Measurements from ENCODE around the gene FEN1.

FEN1 gene

DNA sequence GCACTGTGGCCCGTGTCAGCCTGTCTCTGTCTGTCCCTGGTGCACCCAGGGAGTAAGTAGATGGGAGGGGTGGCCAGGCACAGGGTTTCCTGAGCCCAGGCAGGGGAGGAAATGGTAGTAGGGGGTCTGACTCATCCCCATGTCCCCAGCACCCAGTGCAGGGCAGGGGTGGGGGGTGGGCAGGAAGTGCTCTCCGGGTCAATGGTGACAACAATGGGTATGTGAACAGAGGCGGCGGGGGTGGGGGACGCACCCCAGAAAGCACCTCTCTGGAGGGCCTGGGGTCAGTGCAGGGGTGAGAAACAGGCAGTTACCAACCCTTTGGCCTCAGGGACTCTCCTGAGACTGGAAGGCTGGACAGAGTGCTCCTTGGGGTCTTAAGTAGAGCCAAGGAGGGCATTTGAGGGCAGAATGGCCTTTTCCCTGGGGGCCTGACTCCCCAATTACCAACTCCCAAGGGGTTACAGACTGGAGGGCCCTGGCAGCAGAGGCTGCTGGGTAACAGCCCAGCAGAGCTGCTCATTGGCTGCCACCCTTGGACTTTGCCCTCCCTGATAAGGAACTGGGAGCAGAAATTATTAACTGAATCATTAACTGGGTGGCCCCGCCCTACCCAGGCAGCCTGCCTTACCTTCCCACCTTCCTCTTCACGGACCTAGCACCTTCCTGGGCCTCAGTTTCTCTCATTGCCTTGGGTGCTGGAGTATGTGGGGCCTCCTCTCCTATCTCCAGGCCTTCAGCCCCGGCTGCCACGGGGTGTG lies 36.1 kb upstream of the FEN1 start:
- peak; percentile 16 for DNase-seq (ENCODE audit: low spot score)

DNA sequence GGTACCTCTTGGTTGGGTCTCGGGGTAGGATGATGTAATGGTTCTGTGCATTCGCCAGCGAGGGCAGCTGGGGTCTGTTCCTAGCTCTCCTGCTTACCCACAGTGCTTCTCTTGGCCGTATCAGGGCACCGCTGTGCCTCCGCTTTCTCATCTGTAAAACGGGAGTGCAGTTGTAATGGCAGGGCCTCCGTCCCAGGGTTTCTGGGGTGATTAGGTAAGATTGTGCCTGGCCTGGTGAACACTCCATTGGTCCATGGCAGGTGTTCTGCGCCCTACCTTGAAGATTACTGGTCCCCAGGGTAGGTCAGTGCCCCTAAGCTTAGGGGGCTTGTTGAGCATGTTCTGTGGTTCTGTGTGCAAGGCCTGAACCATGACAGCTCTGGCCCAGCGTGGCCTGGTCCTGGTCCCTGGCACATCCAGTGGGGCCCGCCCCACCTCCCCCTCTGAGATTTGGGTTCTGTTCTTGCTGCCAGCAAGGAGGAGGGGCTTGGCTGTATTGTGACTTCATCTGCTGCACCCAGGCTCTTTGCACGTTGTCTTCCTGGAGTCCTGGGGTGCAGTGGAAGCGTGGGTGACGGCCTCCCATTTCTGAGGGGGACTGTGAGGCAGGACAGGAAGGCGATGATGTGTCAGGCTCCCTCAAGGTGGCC lies 35.4 kb upstream of the FEN1 start:
- no peak for DNase-seq (ENCODE audit: low spot score)

DNA sequence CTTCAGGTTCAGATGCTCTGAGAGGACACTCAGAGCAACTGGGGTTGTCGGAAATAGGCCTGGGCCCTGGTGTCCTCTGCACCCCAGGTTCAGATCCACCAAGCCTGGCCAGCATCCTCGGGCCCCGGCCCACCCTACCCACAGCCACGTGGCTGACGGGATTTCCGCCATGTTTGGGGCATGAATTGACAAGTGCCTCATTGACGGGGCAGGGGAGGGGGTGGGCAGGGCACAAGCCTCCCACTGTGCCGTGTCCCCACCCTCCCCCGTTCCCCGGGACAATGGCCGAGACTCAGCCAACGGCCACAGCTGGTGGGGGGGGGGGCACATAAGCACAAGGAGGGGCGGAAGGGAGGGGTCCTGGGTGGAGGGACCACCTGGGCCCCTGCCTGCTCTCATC lies 31.8 kb upstream of the FEN1 start:
- DNase-seq (ENCODE audit: low spot score): no peak

DNA sequence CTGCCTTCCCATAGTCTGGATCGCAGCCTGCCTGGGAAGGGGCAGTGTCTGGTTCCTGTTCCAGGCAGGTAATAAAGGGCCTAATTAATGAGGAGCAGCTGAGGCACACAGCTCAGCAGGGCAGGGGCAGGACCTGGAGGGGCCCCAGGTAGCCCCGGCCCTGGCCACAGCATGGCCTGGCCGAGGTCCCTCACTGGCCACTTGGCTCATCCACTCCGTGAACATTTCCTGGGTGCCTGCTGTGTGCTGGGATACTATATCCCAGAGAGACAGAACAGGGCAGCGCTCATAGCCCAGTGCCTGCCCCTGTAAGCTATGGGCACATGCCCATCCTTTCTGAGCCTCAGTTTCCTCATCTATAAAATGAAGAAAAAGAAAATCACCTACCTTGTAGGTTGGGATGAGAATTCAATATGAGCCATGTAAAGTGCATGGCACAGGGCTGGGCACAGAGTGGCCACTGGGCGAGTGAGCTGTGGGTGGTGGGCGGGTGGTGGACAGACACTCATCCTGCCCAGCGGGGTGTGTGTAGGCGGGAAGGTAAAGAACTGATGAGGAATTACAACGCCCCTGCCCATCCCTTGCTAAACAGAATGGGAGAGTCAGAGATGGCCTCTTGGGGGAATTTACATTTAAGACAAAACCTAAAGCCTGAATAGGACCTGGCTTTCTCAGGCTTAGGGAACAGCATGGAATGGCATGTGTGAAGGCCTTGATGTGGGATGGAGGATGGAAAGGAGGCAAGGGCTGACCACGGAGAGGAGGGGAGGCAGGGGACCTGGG lies 31.1 kb upstream of the FEN1 start:
- no peak for DNase-seq (ENCODE audit: low spot score)

DNA sequence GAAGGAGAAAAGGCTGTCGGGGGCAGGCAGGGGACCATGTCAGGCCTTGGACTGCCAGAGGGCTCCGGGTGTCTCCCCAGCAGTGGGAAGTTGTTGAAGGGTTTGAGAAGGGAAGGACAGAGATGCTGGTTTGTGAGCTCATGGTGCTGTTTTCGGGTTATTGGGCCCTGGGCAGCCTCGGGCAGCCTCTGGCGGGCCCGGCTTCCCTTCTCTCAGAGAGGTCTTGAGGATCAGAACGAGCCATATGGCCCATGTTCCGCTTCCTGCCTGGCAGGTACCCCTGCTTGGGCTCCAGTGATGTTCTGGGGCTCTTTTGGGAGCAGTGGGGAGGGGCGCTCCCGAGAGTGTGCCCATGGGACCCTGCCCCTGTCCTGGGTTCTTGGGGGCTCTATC lies 30.5 kb upstream of the FEN1 start:
- no peak for DNase-seq (ENCODE audit: low spot score)

DNA sequence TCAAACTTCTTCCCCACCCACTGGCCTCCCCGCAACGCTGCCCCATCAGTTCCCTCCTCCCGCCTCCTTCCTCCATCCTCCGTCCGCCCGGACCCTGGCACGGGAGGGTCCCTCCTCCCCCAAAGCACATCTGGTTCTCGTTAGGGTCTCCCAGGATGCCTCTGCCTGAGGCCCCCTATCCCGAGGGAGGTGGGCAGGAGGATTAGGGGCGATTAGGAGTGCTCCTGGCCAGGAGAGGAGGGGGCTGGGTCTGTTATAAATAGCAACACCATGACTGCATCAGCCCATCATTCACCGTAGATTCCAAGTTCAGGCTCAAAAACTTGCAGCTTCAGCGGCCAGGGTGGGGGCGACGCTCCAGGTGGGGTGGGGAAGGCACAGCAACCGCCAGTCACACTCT lies 29.9 kb upstream of the FEN1 start:
- no peak for DNase-seq (ENCODE audit: low spot score)

DNA sequence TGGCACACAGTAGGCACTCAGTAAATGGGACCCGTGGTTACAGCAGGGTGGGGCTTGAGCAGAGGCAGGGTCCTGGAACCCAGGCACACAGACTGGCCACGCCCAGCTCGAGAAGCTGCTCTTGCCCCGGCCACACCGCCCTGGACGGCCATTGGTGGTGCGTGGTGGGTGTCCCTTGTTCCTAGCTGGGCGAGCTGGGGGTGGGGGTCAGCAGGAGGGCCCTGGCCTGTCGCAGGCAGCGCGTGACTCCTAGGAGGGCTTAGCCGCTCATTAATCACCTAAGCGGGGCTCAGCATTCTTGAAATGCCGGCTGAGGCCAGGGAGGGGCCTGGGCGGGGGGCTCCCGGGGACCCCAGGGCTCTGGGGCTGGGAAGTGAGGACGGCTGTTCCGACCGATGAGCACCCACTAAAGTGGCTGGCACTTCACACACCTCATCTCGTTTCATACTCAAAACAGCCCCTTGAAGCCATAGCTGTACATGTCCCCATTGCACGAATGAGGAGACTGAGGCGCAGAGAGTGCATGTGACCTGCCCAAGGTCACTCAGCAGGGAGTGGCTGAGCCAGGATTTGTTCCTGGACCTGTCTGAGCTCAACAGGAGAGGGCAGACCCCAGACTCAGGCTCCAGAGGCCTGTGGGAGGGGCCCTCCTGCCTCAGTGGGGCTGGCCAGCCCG lies 28.6 kb upstream of the FEN1 start:
- no peak for DNase-seq (ENCODE audit: low spot score)

DNA sequence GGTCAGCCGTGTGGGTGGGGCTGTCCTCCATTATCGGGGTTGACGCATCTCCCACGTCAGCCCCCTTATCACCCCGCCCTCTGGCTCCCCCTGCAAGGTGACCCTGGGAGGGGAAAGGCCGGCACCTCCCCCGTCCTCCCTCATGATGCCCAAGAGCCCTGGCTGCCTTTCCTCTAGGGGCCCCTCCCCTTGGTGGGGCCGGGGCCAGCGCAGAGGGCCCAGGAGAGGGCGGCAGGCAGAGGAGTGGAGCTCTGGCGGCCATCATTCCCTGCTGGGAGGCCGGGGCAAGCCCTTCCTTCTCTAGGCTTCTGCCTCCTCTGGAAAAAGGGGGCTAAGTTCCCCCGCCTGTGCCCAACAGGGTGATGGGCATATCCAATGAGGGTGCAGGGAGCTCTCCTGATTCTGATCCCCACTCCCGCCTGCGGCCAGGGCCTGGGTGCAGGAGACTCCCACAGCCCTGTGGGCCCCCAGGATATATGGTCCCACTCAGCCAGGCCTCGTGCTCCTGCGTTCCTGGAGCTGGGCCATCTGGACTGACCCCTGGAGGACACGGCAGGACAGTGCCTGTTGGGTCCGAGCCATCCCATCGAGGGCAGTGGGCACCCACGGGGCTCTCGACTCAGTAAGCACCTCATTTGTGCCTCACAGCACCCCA lies 28.0 kb upstream of the FEN1 start:
- DNase-seq (ENCODE audit: low spot score): no peak

DNA sequence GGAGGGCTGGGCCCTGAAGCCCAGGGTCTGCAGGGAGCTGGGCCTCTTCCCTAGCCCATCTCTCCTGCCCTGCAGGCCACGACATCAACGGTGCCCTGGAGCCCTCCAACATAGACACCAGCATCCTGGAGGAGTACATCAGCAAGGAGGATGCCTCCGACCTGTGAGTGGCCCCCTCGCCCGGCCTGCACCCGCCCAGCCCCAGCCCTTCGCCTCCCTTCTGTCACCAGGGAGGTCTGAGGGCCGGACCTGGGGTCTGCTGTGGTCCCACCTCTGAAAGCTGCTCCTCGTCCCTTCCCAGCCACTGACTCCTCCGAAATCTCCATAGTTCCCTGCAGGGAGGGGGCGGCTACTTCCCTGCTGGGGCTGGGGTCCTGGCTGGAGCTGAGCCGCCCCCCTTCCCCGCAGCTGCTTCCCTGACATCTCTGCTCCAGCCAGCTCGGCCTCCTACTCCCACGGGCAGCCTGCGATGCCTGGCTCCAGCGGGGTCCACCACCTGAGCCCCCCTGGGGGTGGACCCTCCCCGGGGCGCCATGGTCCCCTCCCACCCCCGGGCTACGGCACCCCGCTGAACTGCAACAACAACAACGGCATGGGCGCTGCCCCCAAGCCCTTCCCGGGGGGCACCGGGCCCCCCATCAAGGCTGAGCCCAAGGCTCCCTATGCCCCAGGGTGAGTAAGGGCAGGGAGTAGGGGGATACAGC lies 27.0 kb upstream of the FEN1 start:
- DNase-seq (ENCODE audit: low spot score): no peak

DNA sequence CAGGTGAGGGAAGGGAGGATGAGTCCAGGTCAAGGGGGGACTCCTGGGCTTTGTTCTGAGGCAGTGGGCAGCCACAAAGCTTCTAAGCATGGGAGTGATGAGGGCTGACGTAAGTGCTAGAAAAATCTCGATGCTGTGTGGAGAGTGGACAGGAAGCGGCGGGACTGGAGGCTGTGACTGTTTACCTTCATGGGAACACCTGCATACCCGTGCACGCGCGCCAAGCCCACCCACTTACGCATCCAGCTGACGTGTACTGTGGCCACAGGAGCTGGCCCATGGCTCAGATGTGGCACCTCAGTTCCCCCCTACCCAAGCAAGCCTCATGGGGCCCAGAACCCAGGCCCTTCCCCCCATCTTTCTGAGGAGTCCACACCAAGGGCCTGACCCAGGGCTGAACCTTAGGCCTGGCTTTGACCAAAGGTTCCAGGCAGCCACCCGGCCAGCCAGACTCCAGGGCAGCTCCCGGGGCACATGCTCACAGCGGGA lies 26.3 kb upstream of the FEN1 start:
- no peak for DNase-seq (ENCODE audit: low spot score)

DNA sequence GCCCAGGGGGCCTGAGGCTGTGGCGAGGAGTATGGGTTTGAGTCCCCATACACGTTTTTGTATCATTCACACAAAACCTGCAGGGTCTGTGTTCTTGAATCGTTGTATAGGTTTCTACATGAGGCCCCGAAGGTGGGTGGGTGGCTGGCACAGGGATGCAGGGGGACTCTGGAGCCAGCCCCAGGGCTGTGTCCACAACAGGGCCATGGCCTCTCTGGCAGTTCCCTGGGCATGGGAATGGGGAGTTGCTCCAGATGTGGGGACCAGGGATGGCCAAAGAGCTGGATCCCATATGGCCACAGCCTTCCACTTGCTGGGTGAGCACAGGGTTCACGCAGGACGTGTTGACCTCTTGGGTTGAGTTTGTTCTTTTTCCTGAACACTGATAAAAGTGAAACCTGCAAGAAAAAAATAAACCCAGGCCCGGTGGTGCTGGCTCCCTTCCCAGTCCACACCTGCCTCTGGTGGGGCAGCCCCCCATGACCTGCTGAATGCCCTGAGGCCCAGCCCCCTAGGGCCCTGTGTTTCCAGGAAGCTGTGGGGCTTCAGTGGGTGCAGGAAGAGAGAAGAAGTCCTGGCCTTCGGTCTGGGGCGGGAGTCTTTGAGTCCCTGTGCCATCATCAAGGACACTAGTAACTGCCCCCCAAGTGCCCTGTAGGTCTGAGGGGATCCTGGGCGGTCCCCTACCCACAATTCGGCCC lies 24.2 kb upstream of the FEN1 start:
- DNase-seq (ENCODE audit: low spot score): no peak

DNA sequence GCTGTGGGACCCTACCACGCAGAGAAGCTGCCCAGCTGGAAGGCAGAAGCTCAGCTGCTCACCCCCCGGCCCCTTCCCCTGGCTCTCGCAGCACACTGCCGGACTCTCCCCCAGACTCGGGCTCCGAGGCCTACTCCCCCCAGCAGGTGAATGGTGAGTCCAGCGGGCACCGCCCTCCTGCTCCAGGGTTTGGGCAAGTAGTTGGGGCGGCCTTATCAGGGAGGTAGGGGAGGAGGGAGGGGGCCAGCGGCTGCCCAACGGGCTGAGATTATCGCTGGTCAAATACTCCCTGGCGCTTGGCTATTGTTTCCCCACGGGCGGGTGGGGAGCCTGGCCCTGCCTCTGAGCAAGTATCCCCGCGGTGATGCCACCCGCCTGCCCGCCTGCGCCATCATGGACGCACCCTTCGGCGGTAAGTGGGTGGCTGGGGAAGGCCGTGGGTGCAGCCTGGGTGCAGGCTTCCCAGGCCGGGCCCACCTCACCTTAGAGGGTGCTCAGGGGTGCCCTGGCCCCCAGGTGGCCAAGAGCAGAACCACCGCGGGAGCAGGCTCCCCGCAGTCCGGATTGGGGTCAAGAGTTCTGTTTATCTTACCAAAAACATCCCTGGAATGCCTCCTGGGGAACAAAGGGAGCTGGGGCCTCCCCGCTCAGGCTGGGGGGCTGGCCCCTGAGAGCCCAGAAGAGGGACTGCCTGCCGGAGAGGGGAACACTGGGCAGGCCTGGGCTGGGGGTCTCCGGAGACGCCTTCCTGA lies 23.4 kb upstream of the FEN1 start:
- no peak for DNase-seq (ENCODE audit: low spot score)

DNA sequence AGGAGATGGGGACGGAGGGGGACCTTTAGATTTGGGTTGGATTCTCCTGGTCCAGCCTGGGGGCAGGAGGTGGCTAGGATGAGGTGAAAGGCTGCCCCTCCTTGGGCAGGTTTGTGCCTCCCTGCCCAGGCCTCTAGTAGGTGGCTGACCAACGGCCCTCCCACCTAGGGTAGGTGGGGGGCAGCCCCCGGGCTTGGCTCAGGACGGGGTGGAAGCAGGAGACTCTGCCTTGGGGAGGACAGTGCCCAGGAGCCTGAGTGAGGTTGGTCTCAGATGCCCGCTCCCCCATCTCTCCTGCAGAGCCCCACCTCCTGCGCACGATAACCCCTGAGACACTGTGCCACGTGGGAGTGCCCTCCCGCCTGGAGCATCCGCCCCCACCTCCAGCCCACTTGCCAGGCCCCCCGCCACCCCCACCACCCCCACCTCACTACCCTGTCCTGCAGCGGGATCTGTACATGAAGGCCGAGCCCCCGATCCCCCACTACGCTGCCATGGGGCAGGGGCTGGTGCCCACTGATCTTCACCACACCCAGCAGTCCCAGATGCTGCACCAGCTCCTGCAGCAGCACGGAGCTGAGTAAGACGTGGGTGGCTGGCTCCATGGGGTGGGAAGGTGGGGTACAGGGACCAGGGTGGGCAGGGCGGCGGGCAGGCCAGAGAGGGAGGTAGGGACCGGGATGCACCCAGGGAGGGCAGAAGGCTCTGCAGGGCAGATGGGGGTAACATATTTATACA lies 22.6 kb upstream of the FEN1 start:
- no peak for DNase-seq (ENCODE audit: low spot score)

DNA sequence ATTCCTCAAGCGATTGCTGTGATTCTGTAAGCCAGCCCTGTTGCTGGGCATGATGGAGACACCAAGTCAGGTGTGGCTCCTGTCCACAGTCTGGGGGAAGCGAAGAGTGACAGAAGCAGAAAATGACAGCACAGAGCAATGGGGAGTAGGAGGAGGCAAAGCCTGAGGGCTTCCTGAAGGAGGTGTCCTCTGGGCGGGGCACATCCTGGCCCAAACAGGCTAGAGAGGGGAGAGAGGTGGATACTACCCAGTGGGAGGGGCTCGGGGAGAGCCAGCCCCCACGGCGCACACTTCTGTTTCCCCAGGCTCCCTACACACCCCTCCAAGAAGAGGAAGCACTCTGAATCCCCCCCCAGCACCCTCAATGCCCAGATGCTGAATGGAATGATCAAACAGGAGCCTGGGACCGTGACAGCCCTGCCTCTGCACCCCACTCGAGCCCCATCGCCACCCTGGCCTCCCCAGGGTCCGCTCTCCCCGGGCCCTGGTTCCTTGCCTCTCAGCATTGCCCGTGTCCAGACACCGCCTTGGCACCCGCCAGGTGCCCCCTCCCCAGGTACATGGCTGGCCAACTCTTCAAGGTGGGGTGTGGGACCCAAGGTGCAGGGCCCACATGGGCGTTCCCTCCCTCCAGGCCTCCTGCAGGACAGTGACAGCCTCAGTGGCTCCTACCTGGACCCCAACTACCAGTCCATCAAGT lies 21.4 kb upstream of the FEN1 start:
- no peak for DNase-seq (ENCODE audit: low spot score)

DNA sequence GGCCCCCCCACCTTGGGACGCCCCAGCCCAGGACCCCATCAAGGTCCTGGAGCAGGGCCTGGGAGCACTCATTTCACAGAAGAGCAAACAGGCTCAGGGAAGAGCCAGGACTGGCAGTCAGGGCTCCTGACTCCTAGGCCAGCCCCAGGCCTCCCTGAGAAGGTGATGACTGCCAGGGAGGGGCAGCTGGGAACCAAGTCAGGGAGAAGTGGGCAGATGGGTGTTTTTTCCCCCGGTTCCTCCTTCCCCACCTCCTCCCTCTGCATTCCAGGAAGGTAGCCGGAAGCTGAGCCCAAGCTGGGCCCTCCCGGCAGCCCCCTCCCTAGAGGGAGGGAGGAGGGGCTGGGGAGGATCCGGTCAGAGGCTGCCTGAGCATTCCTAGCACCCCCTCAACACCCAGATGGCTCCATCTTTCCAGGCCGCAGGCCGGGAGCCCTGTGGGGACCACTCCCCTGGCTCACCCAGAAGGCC lies 20.7 kb upstream of the FEN1 start:
- no peak for DNase-seq (ENCODE audit: low spot score)

DNA sequence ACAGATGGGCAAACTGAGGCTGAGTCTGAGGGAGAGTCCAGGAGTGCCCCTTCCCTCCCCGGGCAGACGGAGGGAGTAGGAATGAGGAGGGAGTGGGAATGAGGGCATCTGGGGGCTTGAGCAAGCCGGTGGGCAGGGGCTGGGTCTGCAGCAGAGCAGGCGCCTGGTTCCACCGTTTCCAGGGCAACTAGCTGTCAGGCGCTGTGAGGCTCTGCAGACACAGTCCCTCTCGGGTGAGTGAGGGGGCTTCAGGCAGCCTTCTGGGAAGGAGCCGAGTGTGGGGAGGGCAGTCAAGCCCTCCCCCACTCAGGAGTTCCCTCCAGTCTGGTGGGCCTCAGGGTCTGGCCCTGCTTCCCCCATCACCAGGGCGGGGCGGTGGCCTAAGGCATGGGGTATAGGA lies 19.4 kb upstream of the FEN1 start:
- no peak for DNase-seq (ENCODE audit: low spot score)

DNA sequence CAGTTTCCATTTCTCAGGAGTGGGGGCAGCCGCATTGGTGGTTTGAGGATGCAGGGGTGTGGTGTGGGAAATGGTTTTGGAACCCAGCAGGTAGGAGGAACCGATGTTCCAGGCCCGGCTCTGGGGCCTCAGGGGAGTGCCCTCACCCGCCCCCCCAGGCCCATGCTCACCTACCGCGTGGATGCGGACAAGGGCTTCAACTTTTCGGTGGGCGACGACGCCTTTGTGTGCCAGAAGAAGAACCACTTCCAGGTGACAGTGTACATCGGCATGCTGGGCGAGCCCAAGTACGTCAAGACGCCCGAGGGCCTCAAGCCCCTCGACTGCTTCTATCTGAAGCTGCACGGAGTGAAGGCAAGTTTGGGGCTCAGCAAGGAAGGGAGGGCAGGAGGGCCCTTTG lies 18.9 kb upstream of the FEN1 start:
- DNase-seq (ENCODE audit: low spot score): no peak

DNA sequence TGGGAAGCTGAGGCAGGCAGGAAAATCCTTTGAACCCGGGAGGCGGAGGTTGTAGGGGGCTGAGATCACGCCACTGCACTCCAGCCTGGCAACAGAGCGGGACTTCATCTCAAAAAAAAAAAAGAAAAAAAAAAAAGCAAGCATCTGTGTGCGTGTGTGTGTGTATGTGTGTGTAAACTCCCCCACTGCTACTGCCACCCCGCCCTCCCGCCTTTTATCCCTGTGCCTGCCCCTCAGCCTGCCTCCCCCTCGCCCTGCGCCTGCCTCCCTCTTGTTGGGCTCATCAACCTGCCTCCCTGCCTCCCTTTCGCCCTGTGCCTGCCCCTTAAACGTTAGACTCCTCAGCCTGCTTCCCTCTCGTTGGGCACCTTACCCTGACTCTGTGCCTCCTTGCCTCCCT lies 18.3 kb upstream of the FEN1 start:
- no peak for DNase-seq (ENCODE audit: low spot score)

All from RKO (cell line).